H1 (cell line): ENCODE results near the gene TMEM135. TPM values are rescaled to one million over a fixed set of nuclear protein-coding genes. Genes with fewer than 3 reads are reported as not detected.

ENCODE experiments used
- BRCA1 ChIP-seq: IDR thresholded peaks from 2 replicates; pipeline ENCODE4 v1.6.1; 2012; ENCODE audit warnings: low read depth, low read length, improper control_type of control experiment
- CHD7 ChIP-seq: fragments of 300-600 bp; sonication (generic); IDR thresholded peaks from 2 replicates; pipeline ENCODE4 v1.7.1; 2012; ENCODE audit warnings: low read length, moderate library complexity, mild to moderate bottlenecking, inconsistent platforms; ENCODE audit not compliant: insufficient replicate concordance
- CREB1 ChIP-seq: IDR thresholded peaks from 2 replicates; pipeline ENCODE4 v1.6.1; 2012; ENCODE audit warnings: inconsistent platforms
- EZH2 ChIP-seq: fragments of 200-600 bp; sonication (generic); IDR thresholded peaks from 2 replicates; pipeline ENCODE4 v1.7.1; 2012; ENCODE audit warnings: low read depth, mild to moderate bottlenecking, moderate library complexity, low read length, inconsistent platforms; ENCODE audit not compliant: severe bottlenecking
- KDM5A ChIP-seq: fragments of 200-600 bp; IDR thresholded peaks from 2 replicates; pipeline ENCODE4 v1.7.1; 2012; ENCODE audit warnings: mild to moderate bottlenecking, low read length, inconsistent platforms, mixed read lengths
- MAFK ChIP-seq: IDR thresholded peaks from 2 replicates; pipeline ENCODE4 v1.6.1; 2012; ENCODE audit warnings: low read depth, mild to moderate bottlenecking, improper control_type of control experiment, low read length
- polyA plus RNA-seq, 7 experiments: library from polyadenylated mRNA; depleted of rRNA in 3 of 7; stranded (reverse) in 5 of 7; unstranded in 2 of 7; fragments of >200 nt in 5 of 7; fragments of 200-250 nt in 2 of 7; gene quantifications; 1 replicate in 5 of 7; 2 replicates in 1 of 7; 4 replicates in 1 of 7; pipeline versions ENCODE4 v1.2.1 to v1.2.3, GENCODE V29; 2011 to 2013; ENCODE audit warnings: missing spikeins in 2 of 7, mixed read lengths in 2 of 7
- total RNA-seq: library from RNA; stranded (reverse); fragmentation: NEBNext Ultra II Directional; extraction: Animal tissue kit (Norgen Biotek cat#: 25700); gene quantifications from 2 replicates; pipeline ENCODE4 v1.2.1, GENCODE V29; 2021

TMEM135 gene
- total and polyA plus RNA-seq, 2 of the 8 experiments (the other 6 are each of a cell fraction or from before 2014, with no cell fraction given): 9.3 to 31.3 TPM

GRCh38 chr11:87039371-87039770 is 1.6 kb downstream of the TMEM135 start (continued):
- TF ChIP-seq CHD7 (no peak), EZH2 (no peak), CREB1 (no peak), MAFK (no peak), BRCA1 (no peak), KDM5A (no peak)
